CD4-positive, alpha-beta T cell treated with Interleukin-2 at 100 ng/mL for 4 hours (primary cell): ENCODE data around the gene RPF1.
"Not testable (repeated sequence)": the region's sequence is repeated elsewhere in the genome, so short reads cannot be mapped to it uniquely, and the experiment has no call there.

Source experiments
- DNase-seq: peaks from one replicate; pipeline ENCODE4 v3.0.0-alpha.2; 2020; ENCODE audit warnings: low spot score

Gene RPF1

DNA sequence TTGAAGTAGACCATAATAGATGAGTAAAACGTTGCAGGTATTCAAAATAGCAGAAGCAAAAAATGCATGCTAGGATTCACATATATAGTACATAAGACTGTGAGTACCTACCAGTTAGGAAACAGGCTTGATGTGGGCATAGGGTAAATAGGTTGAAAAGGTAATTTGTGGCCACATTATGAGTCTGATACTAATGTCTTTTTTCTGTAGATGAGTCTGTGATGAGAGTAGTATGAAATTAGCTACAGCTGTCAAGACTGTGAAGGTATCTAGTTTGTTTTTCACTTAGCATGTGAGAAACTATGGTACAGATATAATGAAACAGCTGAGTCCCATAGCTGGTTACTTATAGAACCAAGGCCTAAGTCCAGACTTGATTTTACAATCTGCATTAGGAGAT lies 14.7 kb downstream of the RPF1 start:
- no peak for DNase-seq

DNA sequence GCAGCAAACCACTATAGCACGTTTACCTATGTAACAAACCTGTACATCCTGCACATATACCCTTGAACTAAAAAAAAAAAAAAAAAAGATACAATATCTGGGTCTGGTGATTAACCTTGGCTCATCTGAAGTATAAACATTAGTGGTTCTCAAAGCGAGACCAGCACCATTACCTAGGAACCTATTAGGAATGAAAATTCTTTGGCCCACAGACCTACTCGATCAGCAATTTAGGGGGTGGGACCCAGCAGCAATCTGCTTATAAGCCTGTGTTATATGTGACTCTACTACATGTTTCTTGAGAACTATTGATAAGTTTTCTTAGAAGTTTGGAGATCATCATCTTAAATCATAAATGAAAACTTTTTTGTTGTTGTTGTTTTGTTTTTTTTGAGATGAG lies 17.4 kb downstream of the RPF1 start:
- no peak for DNase-seq

DNA sequence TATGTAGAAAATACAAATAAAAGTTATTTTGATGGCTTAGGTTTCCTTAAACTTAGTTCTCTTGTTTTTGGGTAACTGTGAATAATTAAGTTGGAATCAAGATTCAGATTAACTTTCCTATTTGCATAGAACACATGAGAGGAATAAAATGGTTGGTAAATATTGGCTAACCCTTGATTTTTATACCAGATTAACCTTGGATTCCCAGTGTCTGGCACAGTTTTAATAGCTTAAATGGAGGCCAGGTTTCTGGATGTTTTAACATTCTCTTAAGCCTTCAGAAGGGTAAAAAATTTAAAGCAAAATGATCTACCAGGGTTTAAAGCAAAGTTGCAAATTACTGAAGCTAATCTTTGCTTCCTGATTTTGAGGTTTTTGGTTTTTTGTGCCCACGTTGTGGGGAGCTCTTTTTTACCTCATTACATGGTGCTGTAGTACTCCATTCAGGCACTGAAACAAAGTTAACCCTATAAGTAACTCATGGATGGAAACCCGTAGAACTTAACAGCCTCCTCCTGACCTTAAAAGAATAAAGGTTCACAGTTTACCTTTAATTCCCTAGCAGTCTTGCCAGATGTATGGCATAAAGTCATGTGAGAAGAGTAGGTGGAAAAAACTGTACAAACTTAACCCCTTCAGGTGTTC lies 18.7 kb downstream of the RPF1 start:
- DNase-seq = no peak

DNA sequence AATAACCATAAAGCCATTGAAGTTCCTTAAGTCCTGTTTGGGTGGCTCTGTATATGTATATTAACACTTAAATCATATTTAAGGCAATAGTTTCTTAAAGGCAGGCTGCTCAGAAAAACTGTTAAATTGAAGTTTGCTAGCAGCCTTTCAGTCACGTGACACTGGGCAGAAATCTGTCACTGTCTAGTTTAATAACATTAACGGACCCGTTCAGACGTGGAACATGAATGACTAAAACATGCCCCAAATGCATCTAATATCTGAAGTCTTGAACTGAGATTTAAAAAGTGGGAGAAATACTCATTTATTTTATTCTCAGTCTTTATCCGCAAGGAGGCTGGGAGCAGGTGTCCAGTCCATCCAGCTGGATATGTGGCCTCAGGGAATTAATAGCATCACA lies 23.9 kb downstream of the RPF1 start:
- no peak for DNase-seq

DNA sequence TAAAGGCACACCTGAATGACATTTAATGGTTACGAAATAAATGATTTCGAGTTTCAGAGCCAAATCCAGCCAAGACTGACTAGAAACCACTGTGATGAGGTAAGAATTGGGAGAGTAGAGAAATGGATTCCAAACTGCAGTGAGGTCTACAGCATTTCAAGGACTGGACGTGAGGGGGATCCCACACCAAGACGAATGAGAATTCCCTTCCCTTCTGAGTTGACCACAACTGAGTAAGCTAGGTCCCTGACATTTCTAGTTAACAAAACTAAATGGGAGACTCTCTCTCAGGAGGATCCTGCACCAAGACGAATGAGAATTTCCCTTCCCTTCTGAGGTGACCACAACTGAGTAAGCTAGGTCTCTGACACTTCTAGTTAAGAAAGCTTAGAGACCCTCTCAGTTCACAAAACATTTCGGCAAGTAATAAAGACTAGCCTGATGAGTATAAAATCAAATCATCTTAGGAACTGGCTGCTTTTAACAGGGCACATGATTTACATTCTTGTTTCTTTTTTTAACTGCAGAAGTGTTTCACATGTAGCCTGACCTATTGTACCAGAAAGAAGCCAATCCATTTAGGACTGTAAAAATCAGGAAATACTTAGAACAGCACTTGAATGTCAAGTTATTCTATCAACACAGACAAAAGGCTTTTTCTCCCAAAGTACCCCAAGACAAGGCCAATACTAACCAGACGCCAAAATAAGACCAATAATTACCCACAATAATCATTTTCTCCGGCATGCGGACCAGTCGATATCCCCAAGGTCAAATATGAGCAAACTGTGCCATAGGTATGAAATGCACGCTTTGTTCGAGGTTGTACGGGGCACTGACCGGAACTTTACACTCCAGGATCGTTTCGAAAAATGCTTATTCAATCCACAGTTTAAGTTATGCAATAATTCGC lies 25.8 kb downstream of the RPF1 start:
- DNase-seq = peak; percentile 6

DNA sequence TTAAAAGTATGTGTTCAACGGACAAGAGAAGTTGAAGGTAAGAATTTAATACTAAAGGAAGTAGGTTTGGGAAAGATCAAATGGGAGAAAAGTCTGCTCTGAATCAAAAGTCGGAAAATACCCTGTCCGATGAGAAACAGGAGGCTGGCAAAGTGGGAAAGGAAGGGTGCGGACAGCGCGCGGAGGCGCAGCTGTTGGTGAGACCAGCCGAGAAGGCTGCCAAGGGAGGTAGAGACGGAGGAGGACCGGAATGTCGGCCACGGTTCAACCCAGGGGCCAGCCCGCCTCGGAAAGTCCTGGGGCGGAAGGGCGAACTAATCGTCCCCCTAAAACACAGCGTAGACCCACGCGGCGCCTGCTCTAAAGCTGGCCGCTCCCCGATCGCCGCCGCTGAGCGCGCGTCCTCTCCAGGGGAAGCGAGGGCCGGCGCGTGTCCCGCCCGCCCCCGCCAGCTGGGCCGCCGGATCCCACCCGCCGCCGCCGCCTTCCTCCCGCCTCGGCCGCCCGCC lies 26.5 kb downstream of the RPF1 start:
- peak; percentile 3 for DNase-seq

DNA sequence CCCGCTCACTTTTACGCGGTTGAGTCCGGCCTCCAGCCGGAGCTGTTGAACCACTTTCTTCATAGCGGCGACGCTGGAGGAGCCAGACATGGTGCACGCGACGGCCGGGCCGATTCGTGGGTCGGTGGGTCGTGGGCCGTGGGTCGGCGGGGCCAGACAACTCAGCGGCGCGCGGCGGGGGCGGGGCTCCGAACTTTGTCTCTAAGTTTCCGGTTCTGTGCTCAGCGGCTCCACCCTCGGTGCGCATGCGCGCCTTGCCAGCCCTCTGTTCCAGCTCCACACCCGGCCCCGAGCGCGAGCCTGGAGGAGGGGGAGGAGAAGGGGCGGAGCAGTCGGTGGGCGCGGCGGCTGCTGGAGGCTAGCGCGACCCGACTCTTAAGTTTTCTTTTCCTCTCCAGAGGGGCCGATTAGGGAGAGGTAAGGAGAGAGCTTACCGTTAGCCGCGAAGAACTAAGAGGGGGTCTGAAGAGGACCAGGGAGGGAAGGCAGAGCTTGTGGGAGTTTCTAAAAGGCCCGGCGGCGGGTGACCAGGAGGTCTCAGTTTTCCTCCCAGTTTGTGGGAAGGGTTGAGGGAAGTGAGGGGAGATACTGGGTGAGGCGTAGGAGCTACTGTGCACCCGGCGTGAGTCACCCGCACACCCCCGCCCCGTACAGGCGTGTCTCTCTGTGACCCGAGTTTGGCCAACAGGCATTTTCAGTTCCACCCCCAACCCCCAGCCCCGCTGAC lies 27.1 kb downstream of the RPF1 start, which contains the start of the genes GNG5 and SPATA1:
GNG5 (minus strand) TSS at position 580 of the 727 bp plus-strand sequence; CDS start at position 90, 490 bp downstream.
SPATA1 (plus strand) TSS at position 385 of the 727 bp plus-strand sequence. CDS start 9,974 bp downstream, outside the sequence.
- peak; percentile 97 for DNase-seq

DNA sequence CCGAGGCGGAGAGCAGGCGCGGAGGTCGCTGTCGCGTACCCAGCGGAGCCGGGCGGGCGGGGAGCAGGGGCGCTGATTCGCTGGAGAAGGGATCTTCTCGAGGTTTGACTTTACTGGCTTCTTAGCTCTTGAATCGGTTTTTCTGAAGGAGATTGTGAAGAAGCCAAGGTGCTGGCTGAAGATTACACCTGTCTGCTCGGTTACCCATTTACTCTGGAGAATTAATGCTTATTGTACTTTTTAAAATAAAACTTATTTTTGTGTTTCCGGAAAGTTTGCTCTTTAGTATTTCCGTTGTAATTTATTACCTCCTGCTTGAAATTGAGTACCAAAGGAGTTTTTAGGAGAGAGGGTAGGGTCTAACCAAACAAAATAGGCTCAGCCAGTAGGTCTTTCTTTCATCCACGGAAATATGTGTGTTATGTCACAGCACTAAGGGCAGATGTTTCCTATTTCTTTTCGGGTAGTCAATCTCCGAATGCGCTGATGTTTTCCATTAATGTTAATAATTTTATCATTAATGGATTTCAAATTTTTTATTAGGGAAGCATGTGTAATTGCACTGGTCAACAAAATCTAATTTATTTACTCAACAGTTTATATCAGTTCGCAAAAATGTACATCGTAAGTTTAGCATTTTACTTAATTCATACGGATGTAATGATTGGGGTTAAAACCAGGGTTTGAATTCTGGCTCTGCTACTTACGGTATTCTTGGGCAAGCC lies 27.8 kb downstream of the RPF1 start:
- DNase-seq = no peak

DNA sequence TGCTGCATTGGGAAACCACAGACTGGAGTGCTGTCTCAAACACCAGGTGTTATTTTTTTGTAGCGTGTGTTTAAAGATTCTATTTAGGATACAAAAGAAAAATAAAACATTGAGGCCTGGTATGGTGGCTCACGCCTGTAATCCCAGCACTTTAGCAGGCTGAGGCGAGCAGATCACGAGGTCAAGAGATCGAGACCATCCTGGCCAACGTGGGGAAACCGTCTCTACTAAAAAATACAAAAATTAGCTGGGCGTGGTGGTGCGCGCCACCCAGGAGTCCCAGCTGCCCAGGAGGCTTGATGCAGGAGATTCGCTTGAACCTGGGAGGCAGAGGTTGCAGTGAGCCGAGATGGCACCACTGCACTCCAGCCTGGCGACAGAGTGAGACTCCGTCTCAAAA lies 28.8 kb downstream of the RPF1 start:
- DNase-seq = not testable (repeated sequence)

DNA sequence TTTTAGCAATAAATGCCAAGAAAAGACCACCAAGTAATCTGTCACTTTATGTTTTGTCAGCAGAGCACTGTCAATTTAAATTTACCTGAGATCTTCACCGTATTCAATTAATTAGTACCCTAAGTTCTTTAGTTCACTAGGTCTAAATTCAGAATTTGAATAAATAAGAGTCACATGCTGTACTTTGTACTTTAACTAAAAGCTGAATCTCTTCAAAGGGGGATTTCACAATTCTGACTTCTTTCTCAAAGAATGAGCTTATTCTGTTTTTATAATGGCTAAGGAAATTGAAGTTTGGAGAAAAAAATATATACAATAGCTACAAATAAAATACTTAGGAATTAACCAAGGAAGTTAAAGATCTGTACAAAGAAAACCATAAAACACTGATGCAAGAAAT lies 29.4 kb downstream of the RPF1 start:
- DNase-seq = no peak

DNA sequence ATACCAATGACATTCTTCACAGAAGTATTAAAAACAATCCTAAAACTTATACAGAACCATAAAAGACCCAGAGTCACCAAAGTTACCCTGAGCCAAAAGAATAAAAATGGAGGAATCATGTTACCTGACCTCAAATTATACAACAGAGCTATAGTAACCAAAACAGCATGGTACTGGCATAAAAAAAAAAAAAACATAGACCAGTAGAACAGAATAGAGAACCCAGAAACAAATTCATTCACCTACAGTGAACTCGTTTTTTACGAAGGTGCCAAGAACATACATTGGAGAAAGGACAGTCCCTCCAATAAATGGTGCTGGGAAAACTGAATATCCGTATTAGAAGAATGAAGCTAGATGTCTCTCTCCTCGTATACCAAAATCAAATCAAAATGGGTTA lies 30.0 kb downstream of the RPF1 start:
- DNase-seq = no peak

DNA sequence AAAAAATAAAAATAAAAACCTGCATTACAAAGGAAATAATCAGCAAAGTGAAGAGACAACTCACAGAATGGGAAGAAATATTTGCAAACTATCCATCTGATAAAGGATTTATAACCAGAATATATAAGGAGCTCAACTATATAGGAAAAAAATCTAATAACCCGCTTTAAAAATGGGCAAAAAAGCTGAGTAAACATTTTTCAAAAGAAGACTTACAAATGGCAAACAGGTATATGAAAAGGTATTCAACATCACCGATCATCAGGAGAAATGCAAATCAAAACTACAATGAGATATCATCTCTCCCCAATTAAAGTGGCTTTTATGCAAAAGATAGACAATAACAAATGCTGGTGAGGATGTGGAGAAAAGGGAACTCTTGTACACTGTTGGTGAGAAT lies 31.1 kb downstream of the RPF1 start:
- DNase-seq = no peak

DNA sequence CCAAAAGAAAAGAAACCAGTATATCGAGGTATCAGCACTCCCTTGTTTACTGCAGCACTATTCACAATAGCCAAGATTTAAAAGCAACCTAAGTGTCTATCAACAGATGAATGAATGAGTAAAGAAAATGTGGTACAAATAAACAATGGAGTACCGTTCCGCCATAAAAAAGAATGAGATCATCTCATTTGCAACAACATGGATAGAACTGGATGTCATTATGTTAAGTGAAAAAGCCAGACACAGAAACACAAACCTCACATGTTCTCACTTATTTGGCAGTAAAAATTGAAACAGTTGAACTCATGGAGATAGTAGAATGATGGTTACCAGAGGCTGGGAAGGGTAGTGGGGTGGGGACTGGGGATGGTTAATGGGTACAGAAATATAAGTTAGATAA lies 31.6 kb downstream of the RPF1 start:
- DNase-seq = no peak

DNA sequence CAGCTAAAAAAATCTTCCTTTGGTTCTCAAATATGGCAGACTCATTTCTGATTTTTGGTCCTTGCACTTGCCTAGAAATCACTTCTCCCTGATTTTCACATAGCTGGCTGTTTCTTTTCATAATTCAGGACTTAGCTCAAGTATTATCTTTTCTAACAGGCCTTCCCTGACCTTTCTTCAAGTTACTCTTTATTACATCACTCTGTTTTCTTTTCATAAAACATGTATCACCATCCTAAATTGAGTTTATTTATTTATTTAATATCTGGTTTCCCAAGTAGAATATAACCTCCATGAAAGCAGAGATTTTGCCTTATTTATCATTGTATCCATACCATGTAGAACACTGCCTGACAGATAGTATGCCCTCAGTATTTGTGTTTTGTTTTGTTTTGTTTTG lies 45.5 kb downstream of the RPF1 start:
- no peak for DNase-seq

DNA sequence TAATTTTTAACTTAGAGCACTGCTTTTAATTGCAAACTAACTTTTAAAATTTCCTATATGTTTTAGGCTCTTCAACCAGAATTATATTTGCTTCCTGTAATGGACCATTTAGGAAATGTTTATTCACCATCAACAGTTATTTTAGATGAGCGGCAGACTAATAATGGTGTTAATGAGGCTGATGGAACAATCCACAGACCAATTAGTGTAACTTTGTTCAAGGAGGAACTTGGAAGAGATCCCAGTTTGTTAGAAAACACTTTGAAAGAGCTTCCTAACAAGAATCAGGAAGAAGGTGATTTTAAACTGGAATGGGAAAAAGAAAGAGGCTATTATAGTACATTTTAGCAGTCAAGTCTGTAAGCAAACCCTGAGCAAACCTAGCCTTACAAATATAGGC lies 46.7 kb downstream of the RPF1 start:
- DNase-seq = no peak

DNA sequence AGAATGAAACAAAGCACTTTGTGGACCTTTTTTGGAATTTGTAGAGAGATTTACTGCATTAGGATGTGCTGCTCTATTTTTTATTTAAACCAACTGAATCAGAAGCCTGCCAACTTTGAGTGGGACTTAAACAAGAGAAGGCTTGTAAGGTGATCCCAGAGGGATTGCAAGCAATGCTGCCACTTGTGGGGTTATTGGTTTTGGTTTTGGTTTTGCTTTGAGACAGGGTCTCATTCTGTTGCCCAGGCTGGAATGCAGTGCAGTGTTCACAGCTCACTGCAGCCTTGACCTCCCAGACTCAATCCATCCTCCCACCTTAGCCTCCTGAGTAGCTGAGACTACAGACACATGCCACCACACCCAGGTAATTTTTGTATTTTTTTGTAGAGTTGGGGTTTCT lies 59.5 kb downstream of the RPF1 start:
- no peak for DNase-seq

DNA sequence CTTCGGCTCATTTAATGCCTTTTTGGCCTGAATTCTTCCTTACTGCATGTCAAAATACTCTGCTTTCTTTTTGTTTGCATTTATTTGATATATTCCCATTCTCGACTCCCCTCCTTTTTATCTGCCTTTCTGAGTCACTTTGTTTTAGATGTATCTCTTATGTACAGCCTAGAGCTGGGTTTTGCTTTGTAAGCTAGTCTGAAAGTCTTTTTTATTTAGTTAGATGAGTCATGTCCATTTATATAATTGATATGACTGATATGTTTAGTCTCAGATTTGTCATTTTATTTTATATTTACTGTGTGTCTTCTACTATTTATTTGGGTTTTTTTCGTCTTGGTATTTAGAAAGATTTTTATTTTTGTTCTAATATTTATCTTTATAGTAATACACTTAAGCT lies 60.9 kb downstream of the RPF1 start:
- no peak for DNase-seq

DNA sequence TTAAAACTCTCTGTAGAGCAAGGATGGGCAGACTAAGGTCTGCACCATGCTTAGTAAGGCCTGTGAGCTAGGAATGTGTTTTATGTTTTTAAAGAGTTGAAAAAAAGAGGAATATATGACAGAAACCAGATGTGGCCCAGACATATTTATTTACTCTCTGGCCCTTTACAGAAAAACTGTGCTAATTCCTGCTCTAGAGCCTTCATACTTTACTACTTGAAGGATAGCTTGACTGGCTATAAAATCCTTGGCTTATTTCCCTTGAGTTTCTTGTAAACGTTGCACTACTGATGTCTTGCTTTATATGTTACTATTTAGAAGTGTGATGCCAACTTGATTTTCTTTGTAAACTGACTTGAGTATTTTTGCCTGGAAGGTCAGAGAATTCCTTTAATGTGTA lies 61.7 kb downstream of the RPF1 start:
- no peak for DNase-seq

DNA sequence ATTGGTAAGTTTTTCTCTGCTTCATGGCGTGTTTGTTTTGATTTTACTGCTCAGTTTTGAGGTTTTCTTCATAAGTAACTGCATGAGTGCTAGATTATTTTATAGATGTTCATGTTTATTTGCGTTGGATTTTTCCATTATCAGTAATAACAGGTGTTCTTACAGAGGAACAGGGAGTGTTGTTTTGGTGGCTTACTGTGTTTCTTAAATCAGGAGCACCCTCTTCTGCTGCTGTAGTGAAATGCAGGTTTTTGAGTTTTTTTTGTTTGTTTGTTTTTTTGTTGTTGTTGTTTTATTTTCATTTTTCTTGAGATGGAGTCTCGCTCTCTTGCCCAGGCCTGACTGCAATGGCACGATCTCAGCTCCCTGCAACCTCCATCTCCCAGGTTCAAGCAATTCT lies 62.6 kb downstream of the RPF1 start:
- no peak for DNase-seq
